ENCODE measurements around the gene DNAJC1.

- TF ChIP-seq SIN3A (IDR thresholded peaks at IDR 0.05; ENCODE audit: borderline replicate concordance, insufficient read depth, low read length) (no peak), REST (IDR thresholded peaks at IDR 0.05; ENCODE audit: insufficient read depth in 1 of 2, low read depth in 2 of 2, low read length in 2 of 2) (no peak)
These were observed 114.6 kb downstream of the DNAJC1 start for GRCh38 chr10:21888959-21889358.

Data from PFSK-1 (cell line).